HepG2 (cell line): ENCODE measurements around the gene EPHA3.

ENCODE experiments used
- FOXK2 ChIP-seq: fragments of 450-650 bp; IDR thresholded peaks from 2 replicates; pipeline ENCODE4 v1.6.1; 2016
- HOXA7 ChIP-seq: sonication (generic); formaldehyde crosslinking; IDR thresholded peaks from 2 replicates; pipeline ENCODE4 v1.8.1; 2022; ENCODE audit warnings: mild to moderate bottlenecking, missing genetic modification reagents, moderate library complexity
- NR2F2 ChIP-seq: IDR thresholded peaks from 2 replicates; pipeline ENCODE4 v1.6.1; 2012; ENCODE audit warnings: low read depth, inconsistent platforms, borderline replicate concordance
- POLR2A ChIP-seq, 2 experiments: IDR thresholded peaks; 2 replicates each; pipeline ENCODE4 v1.6.1; 2011; ENCODE audit warnings: low read depth in 2 of 2, low read length in 2 of 2, mild to moderate bottlenecking in 1 of 2, moderate library complexity in 1 of 2; ENCODE audit not compliant: insufficient read depth in 1 of 2
- SIN3B ChIP-seq: fragments of 150-350 bp; IDR thresholded peaks from 2 replicates; pipeline ENCODE4 v1.6.1; 2014; ENCODE audit warnings: low read length
- SMC3 ChIP-seq: IDR thresholded peaks from 2 replicates; pipeline ENCODE4 v1.6.1; 2011; ENCODE audit warnings: low read length, improper control_type of control experiment
- U2AF2 ChIP-seq: fragments of 200-400 bp; formaldehyde crosslinking; IDR thresholded peaks from 2 replicates; pipeline ENCODE4 v1.6.1; 2017; ENCODE audit warnings: low read depth, mild to moderate bottlenecking, low read length
- YY1 ChIP-seq: IDR thresholded peaks from 2 replicates; pipeline ENCODE4 v1.6.1; 2011; ENCODE audit warnings: low read length, low read depth, moderate library complexity, mild to moderate bottlenecking; ENCODE audit not compliant: insufficient read depth, insufficient replicate concordance
- ZFP41 ChIP-seq: sonication (generic); formaldehyde crosslinking; IDR thresholded peaks from 2 replicates; pipeline ENCODE4 v1.4.0; 2020; ENCODE audit warnings: mild to moderate bottlenecking, missing genetic modification reagents, borderline replicate concordance
- ZNF431 ChIP-seq: sonication (generic); formaldehyde crosslinking; IDR thresholded peaks from 2 replicates; pipeline ENCODE4 v1.9.0; 2022; ENCODE audit warnings: missing genetic modification reagents, low read depth, mild to moderate bottlenecking, borderline replicate concordance
- ZNF629 ChIP-seq: sonication (generic); formaldehyde crosslinking; conservative IDR thresholded peaks from 2 replicates; pipeline ENCODE4 v1.5.0; 2020; ENCODE audit warnings: missing genetic modification reagents
- ZNF768 ChIP-seq: sonication (generic); formaldehyde crosslinking; IDR thresholded peaks from 2 replicates; pipeline ENCODE4 v1.4.0; 2020; ENCODE audit warnings: missing genetic modification reagents
- TF ChIP-seq, protein P1 (sequence below), 2 experiments: sonication (generic) in 1 of 2; formaldehyde crosslinking in 1 of 2; IDR thresholded peaks; 2 replicates each; pipeline versions ENCODE4 v1.4.0 to v1.6.1; 2018 to 2020; ENCODE audit warnings: missing genetic modification reagents in 2 of 2, borderline replicate concordance in 1 of 2, low read depth in 1 of 2, mild to moderate bottlenecking in 1 of 2, missing biosample characterization in 1 of 2
- TF ChIP-seq, protein P2 (sequence below): sonication (generic); formaldehyde crosslinking; IDR thresholded peaks from 2 replicates; pipeline ENCODE4 v1.9.0; 2021; ENCODE audit warnings: missing genetic modification reagents, borderline replicate concordance

DNA sequence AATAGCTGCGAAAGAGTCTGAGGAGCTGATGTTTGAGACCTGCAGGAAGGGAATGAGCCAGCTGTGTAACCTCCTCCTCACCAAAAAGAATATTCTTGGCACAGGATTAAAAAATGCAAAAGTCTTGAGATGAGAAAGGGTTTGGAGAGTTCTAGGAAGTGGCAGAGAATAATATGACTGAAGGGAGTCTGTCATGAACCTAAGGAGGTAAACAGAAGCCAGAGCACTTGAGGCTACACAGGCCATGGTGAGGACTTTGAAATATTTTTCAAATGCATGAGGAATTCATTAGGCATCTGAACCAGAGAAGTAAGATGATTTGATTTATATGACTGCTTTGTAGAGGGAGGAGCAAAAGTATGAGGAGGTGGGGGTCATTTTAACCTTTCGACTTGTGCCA is 347.8 kb downstream of the EPHA3 start:
- TF ChIP-seq SIN3B (no peak), POLR2A (IDR thresholded peaks at IDR 0.05; ENCODE audit: insufficient read depth in 1 of 2, low read depth in 2 of 2, low read length in 2 of 2) (no peak), ZNF431 (no peak), ZNF768 (no peak), NR2F2 (no peak), FOXK2 (no peak), YY1 (no peak), HOXA7 (CRISPR knock-in tag) (no peak), ZFP41 (CRISPR knock-in tag) (no peak), U2AF2 (no peak), ZNF629 (CRISPR knock-in tag) (no peak), SMC3 (no peak)
- TF ChIP-seq, protein P1, sequence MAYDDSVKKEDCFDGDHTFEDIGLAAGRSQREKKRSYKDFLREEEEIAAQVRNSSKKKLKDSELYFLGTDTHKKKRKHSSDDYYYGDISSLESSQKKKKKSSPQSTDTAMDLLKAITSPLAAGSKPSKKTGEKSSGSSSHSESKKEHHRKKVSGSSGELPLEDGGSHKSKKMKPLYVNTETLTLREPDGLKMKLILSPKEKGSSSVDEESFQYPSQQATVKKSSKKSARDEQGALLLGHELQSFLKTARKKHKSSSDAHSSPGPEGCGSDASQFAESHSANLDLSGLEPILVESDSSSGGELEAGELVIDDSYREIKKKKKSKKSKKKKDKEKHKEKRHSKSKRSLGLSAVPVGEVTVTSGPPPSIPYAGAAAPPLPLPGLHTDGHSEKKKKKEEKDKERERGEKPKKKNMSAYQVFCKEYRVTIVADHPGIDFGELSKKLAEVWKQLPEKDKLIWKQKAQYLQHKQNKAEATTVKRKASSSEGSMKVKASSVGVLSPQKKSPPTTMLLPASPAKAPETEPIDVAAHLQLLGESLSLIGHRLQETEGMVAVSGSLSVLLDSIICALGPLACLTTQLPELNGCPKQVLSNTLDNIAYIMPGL (CRISPR knock-in tag; IDR thresholded peaks at IDR 0.05; ENCODE audit: borderline replicate concordance in 1 of 2, low read depth in 1 of 2): no peak
- TF ChIP-seq, protein P2, sequence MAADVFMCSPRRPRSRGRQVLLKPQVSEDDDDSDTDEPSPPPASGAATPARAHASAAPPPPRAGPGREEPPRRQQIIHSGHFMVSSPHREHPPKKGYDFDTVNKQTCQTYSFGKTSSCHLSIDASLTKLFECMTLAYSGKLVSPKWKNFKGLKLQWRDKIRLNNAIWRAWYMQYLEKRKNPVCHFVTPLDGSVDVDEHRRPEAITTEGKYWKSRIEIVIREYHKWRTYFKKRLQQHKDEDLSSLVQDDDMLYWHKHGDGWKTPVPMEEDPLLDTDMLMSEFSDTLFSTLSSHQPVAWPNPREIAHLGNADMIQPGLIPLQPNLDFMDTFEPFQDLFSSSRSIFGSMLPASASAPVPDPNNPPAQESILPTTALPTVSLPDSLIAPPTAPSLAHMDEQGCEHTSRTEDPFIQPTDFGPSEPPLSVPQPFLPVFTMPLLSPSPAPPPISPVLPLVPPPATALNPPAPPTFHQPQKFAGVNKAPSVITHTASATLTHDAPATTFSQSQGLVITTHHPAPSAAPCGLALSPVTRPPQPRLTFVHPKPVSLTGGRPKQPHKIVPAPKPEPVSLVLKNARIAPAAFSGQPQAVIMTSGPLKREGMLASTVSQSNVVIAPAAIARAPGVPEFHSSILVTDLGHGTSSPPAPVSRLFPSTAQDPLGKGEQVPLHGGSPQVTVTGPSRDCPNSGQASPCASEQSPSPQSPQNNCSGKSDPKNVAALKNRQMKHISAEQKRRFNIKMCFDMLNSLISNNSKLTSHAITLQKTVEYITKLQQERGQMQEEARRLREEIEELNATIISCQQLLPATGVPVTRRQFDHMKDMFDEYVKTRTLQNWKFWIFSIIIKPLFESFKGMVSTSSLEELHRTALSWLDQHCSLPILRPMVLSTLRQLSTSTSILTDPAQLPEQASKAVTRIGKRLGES (CRISPR knock-in tag): no peak
